Activated CD4-positive, alpha-beta T cell treated with anti-CD3 and anti-CD28 coated beads, Interleukin-2, amount 10 ng/mL, durations not matched to agents 7 days and 5 days (primary cell): ENCODE results near the gene FRAS1. TPM values are rescaled to one million over a fixed set of nuclear protein-coding genes. Genes with fewer than 3 reads are reported as not detected.

Experiments used
- CTCF ChIA-PET: fragments of 350-600 bp; sonication (Branson Sonifier 250); formaldehyde crosslinking; loops from one replicate; lab custom pipeline; 2021; ENCODE audit warnings: antibody characterized with exemption; lab: Charles Lee
- POLR2A ChIA-PET: fragments of 350-600 bp; sonication (Branson Sonifier 250); formaldehyde crosslinking; loops from one replicate; lab custom pipeline; 2021; ENCODE audit warnings: antibody characterized with exemption; lab: Charles Lee
- DNase-seq: peaks from one replicate; pipeline ENCODE4 v3.0.0-alpha.2; 2020
- H3K27ac Mint-ChIP-seq: one replicate; pipeline ENCODE4 v1.8.0; 2021; ENCODE audit warnings: mild to moderate bottlenecking, moderate library complexity, mixed read lengths
- H3K27me3 Mint-ChIP-seq: one replicate; pipeline ENCODE4 v1.8.0; 2021; ENCODE audit warnings: mixed read lengths
- H3K36me3 Mint-ChIP-seq: one replicate; pipeline ENCODE4 v1.8.0; 2021; ENCODE audit warnings: low read depth, mixed read lengths
- H3K4me1 Mint-ChIP-seq: one replicate; pipeline ENCODE4 v1.8.0; 2021; ENCODE audit warnings: mixed read lengths
- H3K4me3 Mint-ChIP-seq: one replicate; pipeline ENCODE4 v1.8.0; 2021; ENCODE audit warnings: mild to moderate bottlenecking, moderate library complexity, mixed read lengths
- H3K9me3 Mint-ChIP-seq: one replicate; pipeline ENCODE4 v1.8.0; 2021; ENCODE audit warnings: mixed read lengths
- total RNA-seq, 2 experiments: library from RNA; stranded (reverse); gene quantifications; one replicate each; pipeline ENCODE4 v1.2.3, GENCODE V29; 2021

Gene FRAS1
- total RNA-seq, 2 experiments from 2014 or later, result not detected

DNA sequence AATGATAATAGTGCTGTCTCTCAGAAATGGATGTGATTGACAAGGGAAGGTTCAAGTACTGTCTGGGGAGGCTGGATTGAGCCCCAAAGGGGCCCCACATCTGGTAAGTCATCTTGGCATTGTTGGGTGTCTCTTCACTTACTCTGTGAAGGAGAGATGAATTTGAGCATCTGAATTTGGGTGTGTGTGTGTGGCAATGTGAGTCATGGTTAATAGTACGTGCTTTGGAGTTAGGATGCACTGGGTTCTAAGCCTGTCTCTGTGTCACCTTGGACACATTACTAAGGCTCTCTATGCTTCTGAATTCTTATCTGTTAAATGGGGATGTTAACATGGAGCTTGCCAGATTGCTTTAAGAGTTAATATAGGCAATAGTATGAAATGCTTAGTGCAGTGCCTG lies 80.4 kb downstream of the FRAS1 start:
- Mint-ChIP-seq H3K27ac (no peak overlapping the region), H3K4me3 (no peak overlapping the region), H3K4me1 (no peaks in the 10 kb centered on the region), H3K27me3 (peaks cover 8% of the 10 kb centered on the region), H3K36me3 (no peaks in the 10 kb centered on the region), H3K9me3 (no peaks in the 10 kb centered on the region)
- no peak for DNase-seq
- ChIA-PET CTCF (no interaction called here), POLR2A (no interaction called here)

DNA sequence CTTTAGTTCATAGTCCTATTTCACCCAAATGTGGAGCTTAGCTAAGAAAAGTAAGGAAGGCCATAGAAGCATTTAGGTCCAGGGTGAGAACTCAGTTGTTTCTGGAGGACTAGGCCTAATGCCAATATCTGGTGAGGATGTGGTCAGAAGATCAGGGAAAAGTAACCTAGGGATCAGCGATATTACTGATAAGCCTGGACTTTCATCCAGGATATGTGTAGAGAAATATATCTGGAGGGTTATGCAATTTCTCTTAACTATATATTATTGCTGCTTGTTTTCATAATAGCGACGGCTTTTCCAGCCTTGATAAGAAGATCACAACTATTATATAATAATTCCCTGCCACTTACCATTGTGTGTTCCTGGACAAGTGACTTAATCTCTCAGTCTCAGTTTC lies 81.1 kb downstream of the FRAS1 start:
- Mint-ChIP-seq H3K4me1 (no peaks in the 10 kb centered on the region), H3K4me3 (no peak overlapping the region), H3K36me3 (no peaks in the 10 kb centered on the region), H3K27ac (no peak overlapping the region), H3K27me3 (peaks cover 7% of the 10 kb centered on the region), H3K9me3 (no peaks in the 10 kb centered on the region)
- DNase-seq, result no peak
- ChIA-PET POLR2A (no interaction called here), CTCF (no interaction called here)

DNA sequence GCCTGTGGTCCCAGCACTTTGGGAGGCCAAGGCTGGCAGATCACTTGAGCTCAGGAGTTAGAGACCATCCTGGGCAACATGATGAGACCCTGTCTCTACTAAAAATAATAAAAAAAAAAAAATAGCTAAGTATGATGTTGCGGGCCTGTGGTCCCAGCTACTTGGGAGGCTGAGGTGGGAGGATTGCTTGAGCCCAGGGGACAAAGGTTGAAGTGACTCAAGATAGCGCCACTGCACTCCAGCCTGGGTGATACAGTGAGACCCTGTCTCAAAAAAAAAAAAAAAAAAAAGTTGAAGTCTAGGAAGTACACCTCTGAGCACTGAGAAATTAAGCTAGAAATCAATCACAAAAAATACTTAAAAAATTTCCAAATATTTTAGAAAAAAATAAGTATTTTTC lies 86.5 kb downstream of the FRAS1 start:
- CTCF ChIA-PET, result no interaction called here
- H3K4me3 Mint-ChIP-seq, result no peak overlapping the region
- DNase-seq, result no peak
- H3K36me3 Mint-ChIP-seq, result no peaks in the 10 kb centered on the region
- POLR2A ChIA-PET, result no interaction called here
- H3K27ac Mint-ChIP-seq, result no peak overlapping the region
- H3K9me3 Mint-ChIP-seq, result no peaks in the 10 kb centered on the region
- no peaks in the 10 kb centered on the region for H3K4me1 Mint-ChIP-seq
- H3K27me3 Mint-ChIP-seq, result peaks cover 16% of the 10 kb centered on the region

DNA sequence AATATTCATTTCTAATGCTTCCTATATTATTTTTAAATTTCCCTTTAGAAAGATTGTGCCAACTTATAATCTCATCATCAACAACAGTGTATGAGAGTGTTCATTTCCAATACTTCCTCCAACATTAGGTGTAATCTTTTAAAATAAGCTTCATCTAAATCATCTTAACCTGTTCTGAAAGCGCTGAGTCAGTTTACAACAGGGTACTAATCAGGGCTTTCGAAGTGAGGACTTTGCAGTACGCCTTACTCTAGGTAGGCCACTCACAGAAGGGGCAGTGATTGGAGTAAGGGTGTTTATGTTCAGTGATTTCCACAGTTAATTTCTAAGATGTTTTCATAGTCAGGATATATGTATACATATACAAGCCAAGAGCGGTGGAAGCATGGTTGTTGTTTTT lies 87.9 kb downstream of the FRAS1 start:
- Mint-ChIP-seq H3K27me3 (peaks cover 19% of the 10 kb centered on the region), H3K4me1 (no peaks in the 10 kb centered on the region), H3K27ac (no peak overlapping the region), H3K36me3 (no peaks in the 10 kb centered on the region), H3K4me3 (no peak overlapping the region), H3K9me3 (no peaks in the 10 kb centered on the region)
- CTCF ChIA-PET, result no interaction called here
- no peak for DNase-seq
- POLR2A ChIA-PET, result no interaction called here

DNA sequence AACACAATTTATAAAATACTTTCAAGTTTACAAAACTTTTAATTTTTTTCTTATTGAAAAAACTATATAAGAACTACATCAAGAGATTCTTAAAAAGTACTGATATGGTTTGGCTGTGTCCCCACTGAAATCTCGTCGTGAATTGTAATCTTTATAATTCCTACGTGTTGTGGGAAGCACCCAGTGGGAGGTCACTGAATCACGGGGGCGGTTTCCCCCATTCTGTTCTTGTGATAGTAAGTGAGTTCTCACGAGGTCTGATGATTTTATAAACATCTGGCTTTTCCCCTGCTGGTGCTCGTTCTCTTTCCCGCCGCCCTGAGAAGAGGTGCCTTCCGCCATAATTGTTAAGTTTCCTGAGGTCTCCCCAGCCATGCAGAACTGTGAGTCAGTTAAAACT lies 88.5 kb downstream of the FRAS1 start:
- Mint-ChIP-seq H3K27me3 (peaks cover 19% of the 10 kb centered on the region), H3K4me3 (no peak overlapping the region), H3K27ac (no peak overlapping the region), H3K9me3 (no peaks in the 10 kb centered on the region), H3K36me3 (no peaks in the 10 kb centered on the region), H3K4me1 (no peaks in the 10 kb centered on the region)
- CTCF ChIA-PET, result no interaction called here
- DNase-seq, result no peak
- POLR2A ChIA-PET, result no interaction called here

DNA sequence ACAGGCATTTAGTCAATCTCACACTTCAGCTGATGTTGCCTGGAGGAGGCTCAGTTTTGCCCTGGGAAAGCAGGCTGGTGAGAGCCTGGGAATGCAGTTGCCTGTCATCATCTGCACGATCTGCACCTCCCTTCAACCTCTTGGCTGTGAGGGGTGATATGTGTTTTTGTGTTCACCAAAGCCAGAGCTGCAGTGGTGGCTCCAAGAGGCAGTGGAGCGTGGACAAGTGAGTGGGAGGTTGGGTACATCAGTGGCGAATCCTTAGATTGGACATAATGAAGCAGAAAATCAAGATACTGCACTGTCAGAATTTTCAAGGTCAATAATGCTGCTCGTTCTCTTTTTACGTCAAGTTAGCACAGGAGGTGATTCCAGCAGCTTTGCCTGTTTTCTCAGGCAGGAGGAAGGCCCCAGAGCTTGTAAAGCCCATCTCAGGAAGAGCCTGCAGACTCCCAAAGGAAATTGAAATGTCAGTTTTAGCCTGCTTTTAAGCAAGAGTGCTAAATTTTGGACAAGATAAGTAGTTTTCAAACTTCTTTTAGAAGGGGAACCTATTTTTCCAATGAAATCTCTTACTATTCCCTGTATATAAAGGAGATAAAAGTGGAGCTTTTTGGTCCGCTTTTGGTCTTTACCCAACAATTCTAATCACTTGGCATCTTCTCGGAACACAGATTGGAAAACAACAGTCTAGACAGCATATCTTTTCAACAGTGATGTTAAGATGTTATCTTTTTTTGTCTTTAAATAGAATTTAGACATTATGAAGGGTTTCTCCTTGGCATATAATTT lies 92.8 kb downstream of the FRAS1 start:
- ChIA-PET CTCF (interaction anchor here (0.5 to 1.0 kb wide), 2 partner anchors 18 to 37 kb away, joined by 3 read pairs; no protein-coding TSS in a partner anchor), POLR2A (no interaction called here)
- H3K27ac Mint-ChIP-seq, result no peak overlapping the region
- H3K4me3 Mint-ChIP-seq, result no peak overlapping the region
- H3K9me3 Mint-ChIP-seq, result no peaks in the 10 kb centered on the region
- peaks cover 17% of the 10 kb centered on the region for H3K27me3 Mint-ChIP-seq
- DNase-seq, result no peak
- H3K36me3 Mint-ChIP-seq, result no peaks in the 10 kb centered on the region
- H3K4me1 Mint-ChIP-seq, result no peaks in the 10 kb centered on the region

DNA sequence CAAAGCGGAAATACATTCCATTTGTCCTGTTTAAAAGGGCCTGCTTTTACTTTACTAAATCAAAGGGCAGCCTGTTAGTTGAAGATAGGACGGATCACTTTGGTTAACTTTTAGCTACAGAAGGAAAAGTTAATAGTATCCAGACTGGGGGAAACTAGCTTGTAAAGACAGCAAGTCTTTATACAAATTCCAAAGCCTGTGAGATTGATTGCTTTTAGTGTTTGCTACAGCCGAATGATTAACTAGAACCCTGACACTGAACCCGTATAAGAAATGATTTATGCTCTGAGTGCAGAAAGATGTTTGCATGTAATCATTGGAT lies 93.4 kb downstream of the FRAS1 start:
- Mint-ChIP-seq H3K4me1 (no peaks in the 10 kb centered on the region), H3K27ac (no peak overlapping the region), H3K27me3 (peaks cover 18% of the 10 kb centered on the region), H3K9me3 (no peaks in the 10 kb centered on the region), H3K36me3 (no peaks in the 10 kb centered on the region), H3K4me3 (no peak overlapping the region)
- no peak for DNase-seq
- POLR2A ChIA-PET, result no interaction called here
- CTCF ChIA-PET, result interaction anchor here (0.6 to 1.0 kb wide), 2 partner anchors 17 to 81 kb away, joined by 3 to 4 read pairs; no protein-coding TSS in a partner anchor

DNA sequence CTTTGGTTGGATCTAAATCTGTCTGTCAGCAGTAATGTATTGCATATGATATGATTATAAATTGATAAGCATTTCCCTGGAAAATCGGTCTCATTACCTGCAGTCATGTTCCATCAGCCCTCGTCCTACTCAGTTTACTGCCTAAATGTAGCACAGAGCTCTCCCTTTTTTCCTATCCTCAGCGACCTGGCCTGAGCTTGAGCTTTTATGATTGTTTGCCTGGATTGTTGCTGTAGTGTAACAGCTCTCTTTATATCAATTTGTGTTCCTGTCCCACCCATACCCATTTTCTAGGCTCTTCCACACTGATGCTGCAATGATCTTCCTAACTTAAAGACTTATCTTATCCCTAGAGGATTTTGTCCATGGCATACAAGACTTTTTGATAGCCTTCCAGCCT lies 95.7 kb downstream of the FRAS1 start:
- DNase-seq, result no peak
- Mint-ChIP-seq H3K27me3 (peaks cover 4% of the 10 kb centered on the region), H3K4me3 (no peak overlapping the region), H3K4me1 (no peaks in the 10 kb centered on the region), H3K9me3 (no peaks in the 10 kb centered on the region), H3K36me3 (no peaks in the 10 kb centered on the region), H3K27ac (no peak overlapping the region)
- CTCF ChIA-PET, result interaction anchor here (0.6 kb wide), 1 partner anchor 309 kb away, joined by 3 read pairs; no protein-coding TSS in a partner anchor
- POLR2A ChIA-PET, result no interaction called here

DNA sequence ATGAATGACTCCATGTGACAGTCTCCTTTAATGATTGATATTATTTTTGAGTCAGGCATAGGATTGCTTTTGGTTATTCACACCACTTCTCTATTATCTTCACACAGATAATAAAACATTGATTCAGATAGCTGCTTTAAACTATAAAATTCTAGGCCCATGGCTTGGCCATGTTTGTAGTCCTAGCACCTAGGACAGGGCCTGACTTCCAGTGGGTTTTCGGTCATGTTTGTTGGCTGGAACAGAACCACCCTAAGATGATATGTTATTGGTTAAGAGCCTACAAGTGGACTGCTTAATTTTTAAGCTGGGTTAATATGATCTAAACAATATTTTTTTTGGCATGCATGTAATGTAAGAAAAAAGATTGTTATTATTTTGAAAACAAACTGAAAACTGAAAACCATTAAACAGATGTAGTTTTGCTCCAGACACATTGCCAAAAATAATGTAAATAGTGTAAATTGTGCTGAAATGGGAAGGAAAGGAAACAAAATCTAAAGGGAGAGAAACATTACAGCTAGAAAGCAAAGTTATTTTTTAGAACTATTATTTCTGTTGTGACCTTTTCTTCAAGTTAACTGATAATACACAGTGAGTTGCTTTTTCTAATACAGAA lies 98.0 kb downstream of the FRAS1 start:
- Mint-ChIP-seq H3K27me3 (peaks cover 7% of the 10 kb centered on the region), H3K9me3 (no peaks in the 10 kb centered on the region), H3K4me3 (no peak overlapping the region), H3K4me1 (no peaks in the 10 kb centered on the region), H3K36me3 (no peaks in the 10 kb centered on the region), H3K27ac (no peak overlapping the region)
- ChIA-PET CTCF (no interaction called here), POLR2A (no interaction called here)
- no peak for DNase-seq

DNA sequence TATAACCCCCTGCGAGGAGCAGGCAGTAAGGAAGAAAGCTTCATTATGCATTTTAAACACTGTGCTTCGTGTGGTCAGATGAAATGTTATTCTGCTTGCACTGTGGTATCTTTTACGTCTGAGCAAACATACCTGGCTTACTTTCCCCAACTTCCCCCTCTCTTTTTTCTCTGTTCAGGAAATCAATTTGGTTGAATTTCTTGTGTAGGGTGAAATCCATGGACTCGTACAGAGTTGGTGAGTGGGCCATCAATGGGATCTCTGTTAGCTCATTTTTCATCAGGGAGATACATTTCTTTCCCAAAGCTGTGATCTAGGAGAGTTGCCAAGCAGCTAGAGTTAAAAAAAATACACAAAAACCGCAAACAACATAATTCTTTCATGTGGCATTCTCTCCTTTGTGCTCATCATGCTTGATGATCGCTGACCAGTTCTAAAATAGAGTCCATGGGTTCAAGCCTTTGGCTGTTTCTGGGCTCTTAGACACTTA lies 98.5 kb downstream of the FRAS1 start:
- ChIA-PET POLR2A (no interaction called here), CTCF (no interaction called here)

DNA sequence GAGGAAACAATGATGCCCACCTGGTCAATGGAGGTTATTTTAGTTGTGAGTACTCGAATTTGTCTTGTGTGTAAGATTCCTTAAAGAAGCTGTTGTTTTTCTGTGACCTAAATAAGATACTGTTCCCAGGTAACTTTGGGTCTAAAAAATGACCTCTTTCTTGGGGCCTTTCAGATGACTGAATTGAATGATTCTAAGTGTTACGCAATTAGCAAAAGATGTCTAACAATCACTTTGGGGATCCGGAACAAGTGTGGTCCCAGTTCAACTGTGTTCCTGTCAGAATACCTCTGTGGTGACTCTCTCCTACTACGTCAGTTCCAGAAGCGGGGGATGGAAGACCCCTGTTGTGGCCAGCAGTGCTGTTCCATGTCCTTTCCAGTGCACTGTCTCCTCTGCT lies 99.4 kb downstream of the FRAS1 start:
- no peak overlapping the region for H3K27ac Mint-ChIP-seq
- H3K27me3 Mint-ChIP-seq, result peaks cover 7% of the 10 kb centered on the region
- no peaks in the 10 kb centered on the region for H3K9me3 Mint-ChIP-seq
- ChIA-PET POLR2A (no interaction called here), CTCF (no interaction called here)
- DNase-seq, result no peak
- no peaks in the 10 kb centered on the region for H3K4me1 Mint-ChIP-seq
- no peaks in the 10 kb centered on the region for H3K36me3 Mint-ChIP-seq
- no peak overlapping the region for H3K4me3 Mint-ChIP-seq

More for the DNA sequence above, 98.5 kb downstream of the FRAS1 start:
- DNase-seq, result no peak
- Mint-ChIP-seq H3K36me3 (no peaks in the 10 kb centered on the region), H3K4me3 (no peak overlapping the region), H3K27ac (no peak overlapping the region), H3K9me3 (no peaks in the 10 kb centered on the region), H3K4me1 (no peaks in the 10 kb centered on the region), H3K27me3 (peaks cover 7% of the 10 kb centered on the region)

DNA sequence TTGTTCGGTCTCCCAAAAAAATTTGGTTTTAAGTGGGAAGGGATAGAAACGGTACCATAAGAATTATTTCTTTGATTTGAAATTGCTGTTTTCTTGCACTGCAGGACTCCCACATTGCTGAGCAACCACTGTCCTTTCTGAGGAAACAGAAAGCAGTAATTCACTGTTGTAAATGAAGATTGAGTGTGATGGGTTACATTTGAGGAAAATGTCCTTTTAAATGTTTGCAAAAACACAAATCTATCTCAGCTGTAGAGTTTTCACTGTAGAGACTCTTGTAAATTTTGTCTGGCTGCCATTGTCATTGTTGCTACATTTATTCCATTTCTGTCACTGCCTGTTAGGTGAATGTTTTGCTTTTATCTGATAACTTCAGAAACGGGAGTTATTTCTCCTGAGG lies 105.2 kb downstream of the FRAS1 start:
- no peak overlapping the region for H3K4me3 Mint-ChIP-seq
- CTCF ChIA-PET, result interaction anchor here (0.6 kb wide), 1 partner anchor 494 kb away, joined by 4 read pairs; no protein-coding TSS in a partner anchor
- H3K27me3 Mint-ChIP-seq, result peaks cover 17% of the 10 kb centered on the region
- peaks cover 2% of the 10 kb centered on the region for H3K4me1 Mint-ChIP-seq
- no peaks in the 10 kb centered on the region for H3K36me3 Mint-ChIP-seq
- no peaks in the 10 kb centered on the region for H3K9me3 Mint-ChIP-seq
- POLR2A ChIA-PET, result no interaction called here
- no peak overlapping the region for H3K27ac Mint-ChIP-seq
- DNase-seq, result no peak

DNA sequence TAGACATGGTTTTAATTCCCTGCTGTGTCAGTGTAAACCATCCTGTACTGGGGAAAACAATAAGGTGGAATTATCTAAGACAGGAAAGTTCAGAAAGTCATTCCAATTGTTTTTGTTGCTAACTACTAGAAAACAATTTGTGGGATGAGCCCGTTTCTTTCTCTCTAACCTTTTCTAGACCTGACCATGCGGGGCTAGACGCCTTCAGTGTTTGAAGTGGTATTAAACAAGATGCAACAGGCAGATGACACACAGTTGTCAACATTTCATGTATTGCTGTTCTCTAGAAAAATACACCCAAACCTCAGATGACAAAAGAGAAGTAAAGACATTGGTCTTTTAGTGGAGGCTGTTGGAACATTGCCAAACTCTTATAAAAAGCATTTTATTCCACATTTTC lies 105.7 kb downstream of the FRAS1 start:
- H3K4me1 Mint-ChIP-seq, result peaks cover 2% of the 10 kb centered on the region
- POLR2A ChIA-PET, result no interaction called here
- no peaks in the 10 kb centered on the region for H3K36me3 Mint-ChIP-seq
- DNase-seq, result no peak
- CTCF ChIA-PET, result no interaction called here
- peaks cover 17% of the 10 kb centered on the region for H3K27me3 Mint-ChIP-seq
- H3K27ac Mint-ChIP-seq, result no peak overlapping the region
- no peak overlapping the region for H3K4me3 Mint-ChIP-seq
- no peaks in the 10 kb centered on the region for H3K9me3 Mint-ChIP-seq
